RWPE2 (cell line): ENCODE data around the gene HS3ST3B1.

Experiments used
- ATAC-seq: fragments of 200-7000 bp; cut with Tn5 transposase; 3 replicates; pipeline ENCODE4 v1.9.1; 2021; ENCODE audit warnings: low read depth
- DNase-seq: peaks from one replicate; pipeline ENCODE4 v3.0.0-alpha.2; 2020; ENCODE audit warnings: low spot score
- H3K27ac ChIP-seq: fragments of 450-650 bp; 2 replicates; pipeline ENCODE4 v1.5.1; 2017; ENCODE audit warnings: mild to moderate bottlenecking; ENCODE audit not compliant: poor library complexity, severe bottlenecking
- H3K27me3 ChIP-seq: fragments of 250-450 bp; sonication (Bioruptor Pico); 2 replicates; pipeline ENCODE4 v1.5.1; 2021; ENCODE audit warnings: mild to moderate bottlenecking, moderate library complexity; ENCODE audit not compliant: insufficient read depth, poor library complexity, severe bottlenecking
- H3K36me3 ChIP-seq: fragments of 250-450 bp; sonication (Bioruptor Pico); 2 replicates; pipeline ENCODE4 v1.5.1; 2020; ENCODE audit warnings: low read depth, mild to moderate bottlenecking, moderate library complexity
- H3K4me1 ChIP-seq: fragments of 250-450 bp; sonication (Bioruptor Pico); 2 replicates; pipeline ENCODE4 v1.5.1; 2021; ENCODE audit warnings: mild to moderate bottlenecking, moderate library complexity; ENCODE audit not compliant: insufficient read depth, poor library complexity, severe bottlenecking
- H3K4me3 ChIP-seq: fragments of 250-450 bp; sonication (Bioruptor Pico); 2 replicates; pipeline ENCODE4 v1.5.1; 2021; ENCODE audit warnings: mild to moderate bottlenecking, moderate library complexity; ENCODE audit not compliant: severe bottlenecking
- H3K9me3 ChIP-seq: fragments of 250-450 bp; sonication (Bioruptor Pico); 2 replicates; pipeline ENCODE4 v1.5.1; 2021; ENCODE audit warnings: mild to moderate bottlenecking, moderate library complexity; ENCODE audit not compliant: severe bottlenecking
- TF ChIP-seq, protein P1 (sequence below): fragments of 450-650 bp; IDR thresholded peaks from one replicate; pipeline ENCODE4 v1.5.1; 2017; ENCODE audit warnings: mild to moderate bottlenecking, moderate library complexity; ENCODE audit not compliant: poor library complexity, severe bottlenecking

Gene HS3ST3B1

DNA sequence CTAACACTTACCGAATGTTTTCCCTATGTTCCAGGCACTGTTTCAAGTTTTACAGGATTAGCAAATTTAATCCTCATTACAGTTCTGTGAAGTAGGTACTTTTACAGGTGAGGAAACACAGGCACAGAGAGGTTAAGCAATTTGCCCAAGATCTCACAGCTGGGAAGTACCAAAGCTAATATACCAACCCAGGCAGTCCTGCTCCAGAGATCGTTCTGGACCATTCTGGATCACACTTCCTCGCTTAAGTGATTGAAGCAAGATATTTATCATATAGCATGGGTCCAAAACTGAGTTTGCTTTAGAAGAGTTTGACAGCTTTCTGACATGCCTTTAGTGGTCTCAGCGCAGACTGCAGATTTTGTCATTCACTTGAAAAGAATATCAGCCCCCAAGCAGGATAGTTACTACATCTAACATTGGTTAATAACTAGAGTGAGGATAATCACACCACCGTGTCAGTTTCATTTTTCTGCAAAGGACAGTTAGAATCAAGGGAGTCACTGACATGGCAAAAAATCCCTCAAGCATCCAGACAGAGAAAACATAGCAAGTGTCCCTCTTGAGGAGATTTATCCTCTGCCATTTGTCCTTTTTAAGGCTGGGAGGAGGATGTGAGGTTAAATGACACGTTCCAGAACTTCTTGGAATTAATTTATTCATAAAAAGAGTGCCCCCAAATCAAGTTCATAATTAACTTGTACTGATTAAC, 5.1 kb downstream of the HS3ST3B1 start:
- TF ChIP-seq, protein P1, sequence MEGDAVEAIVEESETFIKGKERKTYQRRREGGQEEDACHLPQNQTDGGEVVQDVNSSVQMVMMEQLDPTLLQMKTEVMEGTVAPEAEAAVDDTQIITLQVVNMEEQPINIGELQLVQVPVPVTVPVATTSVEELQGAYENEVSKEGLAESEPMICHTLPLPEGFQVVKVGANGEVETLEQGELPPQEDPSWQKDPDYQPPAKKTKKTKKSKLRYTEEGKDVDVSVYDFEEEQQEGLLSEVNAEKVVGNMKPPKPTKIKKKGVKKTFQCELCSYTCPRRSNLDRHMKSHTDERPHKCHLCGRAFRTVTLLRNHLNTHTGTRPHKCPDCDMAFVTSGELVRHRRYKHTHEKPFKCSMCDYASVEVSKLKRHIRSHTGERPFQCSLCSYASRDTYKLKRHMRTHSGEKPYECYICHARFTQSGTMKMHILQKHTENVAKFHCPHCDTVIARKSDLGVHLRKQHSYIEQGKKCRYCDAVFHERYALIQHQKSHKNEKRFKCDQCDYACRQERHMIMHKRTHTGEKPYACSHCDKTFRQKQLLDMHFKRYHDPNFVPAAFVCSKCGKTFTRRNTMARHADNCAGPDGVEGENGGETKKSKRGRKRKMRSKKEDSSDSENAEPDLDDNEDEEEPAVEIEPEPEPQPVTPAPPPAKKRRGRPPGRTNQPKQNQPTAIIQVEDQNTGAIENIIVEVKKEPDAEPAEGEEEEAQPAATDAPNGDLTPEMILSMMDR = no peak
- DNase-seq (no peak), ATAC-seq (no peak)
- Histone ChIP-seq H3K36me3 (no peaks in the 10 kb centered on the region), H3K27me3 (no peaks in the 10 kb centered on the region), H3K4me3 (no peak overlapping the region), H3K4me1 (peaks cover 25% of the 10 kb centered on the region), H3K27ac (peak overlapping the region; percentile 73), H3K9me3 (no peaks in the 10 kb centered on the region)

DNA sequence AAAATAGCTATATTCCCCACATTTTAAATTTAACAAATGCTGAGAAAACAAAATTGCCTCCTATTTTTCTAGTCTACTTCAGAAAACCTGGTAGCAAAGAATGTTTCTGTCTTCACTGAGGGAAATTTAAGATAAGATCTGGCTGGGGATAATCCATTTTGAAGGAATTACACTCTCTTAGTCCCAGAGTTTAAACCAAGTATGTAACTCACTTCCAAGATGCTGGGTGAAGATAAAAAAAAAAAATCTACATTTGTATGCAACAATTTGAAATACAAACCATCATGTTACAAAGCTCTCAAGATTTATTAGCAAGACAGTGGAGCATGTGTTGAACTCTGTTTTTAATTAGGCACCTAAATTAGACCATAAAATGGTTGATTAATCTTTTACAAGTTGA, 5.7 kb downstream of the HS3ST3B1 start:
- ATAC-seq (no peak), DNase-seq (no peak)
- Histone ChIP-seq H3K4me1 (peaks cover 25% of the 10 kb centered on the region), H3K27me3 (no peaks in the 10 kb centered on the region), H3K4me3 (no peak overlapping the region), H3K9me3 (no peaks in the 10 kb centered on the region), H3K36me3 (no peaks in the 10 kb centered on the region), H3K27ac (peak overlapping the region; percentile 73)
- TF ChIP-seq, protein P1 = no peak

DNA sequence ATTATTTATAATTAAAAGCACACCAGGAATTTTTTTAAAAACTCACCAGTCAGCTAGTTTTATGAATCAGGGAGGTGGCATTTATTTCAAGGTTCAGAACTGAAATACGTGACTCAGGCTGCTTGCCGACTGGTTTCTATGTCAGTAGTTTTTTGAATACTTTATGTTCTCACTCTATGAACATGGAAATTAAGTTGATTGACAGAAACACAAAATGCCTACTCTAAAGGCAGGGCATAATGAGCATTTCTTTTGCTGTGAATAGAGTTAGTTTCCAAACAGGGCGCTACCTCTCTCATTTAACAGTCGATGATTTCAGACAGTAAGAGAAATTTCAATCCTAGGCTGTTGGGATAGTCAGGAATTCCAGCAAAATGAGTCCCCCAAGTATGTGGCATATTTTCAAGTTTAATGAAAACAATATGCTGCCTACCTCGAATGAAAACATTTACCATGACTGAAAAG, 6.7 kb downstream of the HS3ST3B1 start:
- Histone ChIP-seq H3K9me3 (no peaks in the 10 kb centered on the region), H3K36me3 (no peaks in the 10 kb centered on the region), H3K27ac (peak overlapping the region; percentile 73), H3K4me3 (peak overlapping the region; percentile 5), H3K27me3 (no peaks in the 10 kb centered on the region), H3K4me1 (peaks cover 25% of the 10 kb centered on the region)
- DNase-seq (no peak), ATAC-seq (0 out of 3 replicates have a peak, but pooled peaks have one; percentile 1)
- TF ChIP-seq, protein P1 = no peak

DNA sequence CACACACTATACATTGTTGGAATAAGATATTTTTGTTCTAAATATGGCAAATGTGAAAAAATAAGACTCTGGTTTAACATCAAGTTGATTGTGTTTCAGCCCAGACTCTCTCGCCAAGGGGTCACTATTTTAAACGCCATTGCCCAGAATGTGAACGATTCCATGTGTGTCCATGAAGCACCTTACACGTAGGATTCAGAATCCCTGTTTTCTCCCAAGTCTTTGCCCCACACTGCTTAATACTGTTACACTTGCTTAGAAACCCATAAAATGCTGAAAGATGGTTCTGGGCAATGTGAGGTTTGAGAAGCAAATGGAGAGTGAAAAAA, 7.7 kb downstream of the HS3ST3B1 start:
- Histone ChIP-seq H3K27ac (peak overlapping the region; percentile 73), H3K4me3 (peak overlapping the region; percentile 46), H3K9me3 (no peaks in the 10 kb centered on the region), H3K27me3 (no peaks in the 10 kb centered on the region), H3K36me3 (no peaks in the 10 kb centered on the region), H3K4me1 (peaks cover 25% of the 10 kb centered on the region)
- no peak for DNase-seq
- ATAC-seq = no peak
- TF ChIP-seq, protein P1 = no peak
